Lung (tissue), 16 donors: Measurements from ENCODE around the gene ARHGEF17. TPM values are rescaled to one million over a fixed set of nuclear protein-coding genes. Genes with fewer than 3 reads are reported as not detected.

ENCODE experiments used
- ATAC-seq: fragments of 200-7000 bp; cut with Tn5 transposase; one replicate; pipeline ENCODE4 v1.9.1; 2020; ENCODE audit warnings: moderate number of reproducible peaks; ENCODE audit not compliant: insufficient read depth, low FRiP score
- DNase-seq, 3 donors: peaks; one replicate each; pipeline ENCODE4 v3.0.0-alpha.2; 2013 to 2017
- H3K27ac ChIP-seq, 2 donors: one replicate each; pipeline ENCODE4 v1.5.1; 2013; ENCODE audit warnings: mild to moderate bottlenecking in 2 of 2, moderate library complexity in 2 of 2, control low read depth in 1 of 2, inconsistent platforms in 1 of 2, low read depth in 1 of 2, low read length in 1 of 2
- H3K27me3 ChIP-seq, 3 donors: one replicate each; pipeline ENCODE4 v1.5.1; 2013; ENCODE audit warnings: low read length in 2 of 3; ENCODE audit not compliant: control insufficient read depth in 3 of 3, insufficient read depth in 3 of 3
- H3K36me3 ChIP-seq, 4 donors: one replicate each; pipeline ENCODE4 v1.5.1; 2013; ENCODE audit warnings: low read length in 4 of 4, mild to moderate bottlenecking in 1 of 4, moderate library complexity in 1 of 4; ENCODE audit not compliant: control insufficient read depth in 4 of 4, insufficient read depth in 4 of 4
- H3K4me1 ChIP-seq, 5 donors: one replicate each; pipeline ENCODE4 v1.5.1; 2013; ENCODE audit warnings: low read length in 5 of 5, mild to moderate bottlenecking in 2 of 5, moderate library complexity in 1 of 5; ENCODE audit not compliant: control insufficient read depth in 5 of 5, insufficient read depth in 5 of 5
- H3K4me3 ChIP-seq: one replicate; pipeline ENCODE4 v1.5.1; 2013; ENCODE audit warnings: mild to moderate bottlenecking, control low read depth, moderate library complexity
- H3K9ac ChIP-seq, 2 donors: one replicate each; pipeline ENCODE4 v1.5.1; 2013; ENCODE audit warnings: low read length in 2 of 2, control low read depth in 1 of 2; ENCODE audit not compliant: insufficient read depth in 1 of 2
- H3K9me3 ChIP-seq, 4 donors: one replicate each; pipeline ENCODE4 v1.5.1; 2013; ENCODE audit warnings: low read length in 3 of 4, mild to moderate bottlenecking in 1 of 4, moderate library complexity in 1 of 4; ENCODE audit not compliant: control insufficient read depth in 4 of 4, insufficient read depth in 3 of 4
- CTCF ChIP-seq: IDR thresholded peaks from 2 replicates; pipeline ENCODE4 v1.5.1; 2012; ENCODE audit warnings: mild to moderate bottlenecking; ENCODE audit errors: control extremely low read depth, extremely low read depth
- WGBS, 2 donors: extraction: QIAGEN DNeasy Blood & Tissue Kit; methylation state at CpG; one replicate each; pipeline ENCODE4 v1.1.7; 2013; 5-methylcytosine and 5-hydroxymethylcytosine counted together
- long read RNA-seq, 5 donors: transcript quantifications; one replicate each; lab custom pipeline, GENCODE V29; 2026
- polyA plus RNA-seq, 2 donors: library from polyadenylated mRNA; stranded (reverse); fragments of 200-250 nt; gene quantifications; one replicate each; pipeline ENCODE4 v1.2.1, GENCODE V29; 2013
- total RNA-seq, 2 donors: library from RNA; depleted of rRNA in 1 of 2; stranded (reverse); fragments of >200 nt in 1 of 2; gene quantifications; one replicate each; pipeline ENCODE4 v1.2.1, GENCODE V29; 2014 to 2021
- donor health status: control.
- donor health status: control.
- donor health status: Bipolar disorder and iron deficiency.
- donor health status: healthy.
- donor health status: DM: yes; HTN: yes; CAD: no.

The ARHGEF17 gene
- total RNA-seq: 10 to 100 TPM; 67.6 to 74.6 TPM
- polyA plus RNA-seq: 10 to 100 TPM; 27.9 to 39.4 TPM
- long read RNA-seq, donor 1, full-length matches to known transcripts: 14 of 14 reads
- long read RNA-seq, donor 1, partial matches to known transcripts: 0 of 14 reads
- long read RNA-seq, donor 1, other reads (novel, unspliced or antisense): 0 of 14 reads
- long read RNA-seq, donor 2, partial matches to known transcripts: 5 of 5 reads
- long read RNA-seq, donor 2, other reads (novel, unspliced or antisense): 0 of 5 reads
- long read RNA-seq, donor 3, full-length matches to known transcripts: 6 of 12 reads
- long read RNA-seq, donor 3, partial matches to known transcripts: 6 of 12 reads
- long read RNA-seq, donor 3, other reads (novel, unspliced or antisense): 0 of 12 reads
- long read RNA-seq, donor 4, partial matches to known transcripts: 5 of 5 reads
- long read RNA-seq, donor 4, other reads (novel, unspliced or antisense): 0 of 5 reads
- long read RNA-seq, donor 5, full-length matches to known transcripts: 5 of 5 reads
- long read RNA-seq, donor 5, partial matches to known transcripts: 0 of 5 reads
- long read RNA-seq, donor 5, other reads (novel, unspliced or antisense): 0 of 5 reads

DNA sequence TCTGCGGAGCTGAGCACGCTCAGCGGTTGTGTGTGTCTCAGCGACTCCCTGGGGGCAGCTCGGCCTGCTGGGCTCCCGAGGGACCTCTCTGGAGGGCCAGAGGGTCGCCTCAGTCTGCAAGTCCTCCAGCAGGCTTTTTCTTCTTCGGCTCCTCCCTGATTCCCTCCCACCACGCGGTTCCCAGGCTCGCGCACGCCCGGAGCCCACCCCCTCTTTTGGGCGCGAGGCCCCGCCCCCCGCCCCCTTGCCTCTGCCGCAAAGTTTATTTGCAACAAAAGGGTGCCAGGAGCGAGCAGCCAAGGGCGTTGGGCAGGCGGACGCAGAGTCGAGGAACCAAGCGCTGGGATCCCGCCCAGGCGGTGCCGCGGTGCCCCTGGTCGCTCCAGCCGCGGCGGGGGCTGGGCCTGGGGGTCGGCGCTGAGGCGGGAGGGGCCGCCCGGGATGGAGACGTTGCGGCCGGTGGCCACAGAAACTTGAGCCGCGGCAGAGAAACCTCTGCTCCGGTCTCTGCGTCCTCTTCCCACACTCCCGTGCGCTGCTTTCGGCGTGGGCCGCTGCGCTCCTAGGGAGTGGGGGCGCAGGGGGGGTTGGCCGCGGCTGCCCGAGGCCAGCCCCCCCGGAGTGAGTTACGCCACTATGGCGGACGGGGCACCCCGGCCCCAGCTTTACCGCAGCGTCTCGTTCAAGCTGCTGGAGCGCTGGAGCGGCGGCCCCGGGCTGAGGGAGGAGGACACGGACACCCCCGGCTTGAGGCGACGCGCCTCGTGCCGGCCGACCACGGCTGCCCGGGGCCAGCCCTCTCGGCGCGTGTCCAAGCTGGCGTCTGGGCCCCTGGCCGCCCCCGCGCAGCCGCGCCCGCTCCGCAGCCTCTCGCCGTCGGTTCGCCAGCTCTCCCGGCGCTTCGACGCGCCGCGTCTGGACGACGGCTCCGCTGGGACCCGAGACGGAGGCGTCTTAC, at the start of gene ARHGEF17:
ARHGEF17 (plus strand) TSS at position 274 of the 958 bp plus-strand sequence; CDS start at position 637, 363 bp downstream.
- peak within 1 kb of the TSS; percentile 37 to 97 for H3K9ac ChIP-seq
- H3K27me3 ChIP-seq: no peaks in the 10 kb centered on the region
- DNase-seq: peak; percentile 95 to 96 (median 96)
- peak within 1 kb of the TSS; percentile 64 for H3K4me3 ChIP-seq
- no peak for TF ChIP-seq CTCF
- peak; percentile 37 for ATAC-seq
- peaks cover 4 to 47% (median 10%) of the 10 kb centered on the region in 5 donors for H3K4me1 ChIP-seq
- H3K27ac ChIP-seq: peak within 1 kb of the TSS; percentile 97 to 98
- H3K9me3 ChIP-seq: no peaks in the 10 kb centered on the region
- H3K36me3 ChIP-seq: peaks cover 0 to 9% (median 0%) of the 10 kb centered on the region in 4 donors
- whole genome bisulfite sequencing, 2 donors: 0 to 1% methylated on average over 80 to 105 of the region's 105 CpGs

- H3K36me3 ChIP-seq: no peaks in the 10 kb centered on the region
- no peak overlapping the region for H3K9ac ChIP-seq
- peaks cover 0 to 6% (median 2%) of the 10 kb centered on the region in 3 donors for H3K27me3 ChIP-seq
- no peak for TF ChIP-seq CTCF
- no peak for DNase-seq
- no peak overlapping the region for H3K27ac ChIP-seq
- WGBS, 2 donors: 87 to 95% methylated on average over 3 of the region's 3 CpGs
- H3K9me3 ChIP-seq: no peaks in the 10 kb centered on the region
- no peak overlapping the region for H3K4me3 ChIP-seq
- peaks cover 0 to 12% (median 5%) of the 10 kb centered on the region in 5 donors for H3K4me1 ChIP-seq
- no peak for ATAC-seq
Observed at GRCh38 chr11:73259406-73260126, 48.5 kb upstream of the ARHGEF17 start.

- peaks cover 0 to 12% (median 5%) of the 10 kb centered on the region in 5 donors for H3K4me1 ChIP-seq
- DNase-seq (no peak), ATAC-seq (no peak)
- H3K9me3 ChIP-seq: no peaks in the 10 kb centered on the region
- no peak overlapping the region for H3K4me3 ChIP-seq
- no peak overlapping the region for H3K9ac ChIP-seq
- peaks cover 0 to 6% (median 5%) of the 10 kb centered on the region in 3 donors for H3K27me3 ChIP-seq
- H3K27ac ChIP-seq: no peak overlapping the region
- no peak for TF ChIP-seq CTCF
- no peaks in the 10 kb centered on the region for H3K36me3 ChIP-seq
Observed at GRCh38 chr11:73260127-73260457, 48.0 kb upstream of the ARHGEF17 start.
